Nephron (organoid): Measurements from ENCODE around the gene SGMS2.
"Not testable (repeated sequence)": the region's sequence is repeated elsewhere in the genome, so short reads cannot be mapped to it uniquely, and the experiment has no call there.

Source experiments
- H3K27ac Mint-ChIP-seq, 3 experiments: 2 replicates each; pipeline ENCODE4 v1.8.0; 2020; ENCODE audit warnings: mixed read lengths in 3 of 3, mild to moderate bottlenecking in 2 of 3, moderate library complexity in 1 of 3
- H3K27me3 Mint-ChIP-seq: 2 replicates; pipeline ENCODE4 v1.8.0; 2021; ENCODE audit warnings: low read depth, mild to moderate bottlenecking, moderate library complexity, mixed read lengths
- H3K36me3 Mint-ChIP-seq: 2 replicates; pipeline ENCODE4 v1.8.0; 2020; ENCODE audit warnings: low read depth, mixed read lengths
- H3K4me1 Mint-ChIP-seq: 2 replicates; pipeline ENCODE4 v1.8.0; 2020; ENCODE audit warnings: mixed read lengths
- H3K4me3 Mint-ChIP-seq, 3 experiments: 2 replicates each; pipeline ENCODE4 v1.8.0; 2020; ENCODE audit warnings: mild to moderate bottlenecking in 3 of 3, mixed read lengths in 3 of 3, moderate library complexity in 2 of 3
- H3K9me3 Mint-ChIP-seq: 2 replicates; pipeline ENCODE4 v1.8.0; 2020; ENCODE audit warnings: mixed read lengths
- CTCF ChIP-seq, 3 experiments: fragments of 200-600 bp; sonication (generic); IDR thresholded peaks; one replicate each; pipeline ENCODE4 v1.5.0; 2021; ENCODE audit warnings: antibody characterized with exemption in 3 of 3; ENCODE audit not compliant: unreplicated experiment in 3 of 3

SGMS2 gene

GRCh38 chr4:107922486-107923473 is 98.0 kb downstream of the SGMS2 start:
- TF ChIP-seq CTCF (IDR thresholded peaks at IDR 0.05; ENCODE audit: unreplicated experiment in 3 of 3), result no peak
- H3K36me3 Mint-ChIP-seq, result peaks cover 4% of the 10 kb centered on the region
- H3K4me1 Mint-ChIP-seq, result no peaks in the 10 kb centered on the region
- peaks cover 3% of the 10 kb centered on the region for H3K27me3 Mint-ChIP-seq
- H3K4me3 Mint-ChIP-seq, result no peak overlapping the region
- peaks cover 15% of the 10 kb centered on the region for H3K9me3 Mint-ChIP-seq
- H3K27ac Mint-ChIP-seq, result no peak overlapping the region

GRCh38 chr4:107925713-107926112 is 101.0 kb downstream of the SGMS2 start:
- not testable (repeated sequence) for H3K36me3 Mint-ChIP-seq, H3K4me3 Mint-ChIP-seq, H3K27ac Mint-ChIP-seq, H3K27me3 Mint-ChIP-seq, H3K9me3 Mint-ChIP-seq, H3K4me1 Mint-ChIP-seq

GRCh38 chr4:107926875-107927274 is 102.1 kb downstream of the SGMS2 start:
- H3K4me1 Mint-ChIP-seq, H3K36me3 Mint-ChIP-seq, H3K9me3 Mint-ChIP-seq, H3K4me3 Mint-ChIP-seq, H3K27me3 Mint-ChIP-seq, H3K27ac Mint-ChIP-seq: not testable (repeated sequence)

GRCh38 chr4:107930821-107931774 is 106.4 kb downstream of the SGMS2 start, which contains the start of gene CYP2U1:
CYP2U1 (plus strand) TSS chr4:107931549; CDS start chr4:107931644, 95 bp downstream.
- Mint-ChIP-seq H3K27me3 (peaks cover 9% of the 10 kb centered on the region), H3K4me1 (peaks cover 15% of the 10 kb centered on the region), H3K36me3 (peaks cover 5% of the 10 kb centered on the region)

GRCh38 chr4:107931775-107932321 is 107.1 kb downstream of the SGMS2 start:
- Mint-ChIP-seq H3K4me3 (peak overlapping the region; percentile 79 to 86 (median 85)), H3K36me3 (peaks cover 5% of the 10 kb centered on the region), H3K4me1 (peaks cover 15% of the 10 kb centered on the region), H3K27ac (no peak overlapping the region), H3K27me3 (peaks cover 9% of the 10 kb centered on the region), H3K9me3 (no peaks in the 10 kb centered on the region)
- no peak for TF ChIP-seq CTCF (IDR thresholded peaks at IDR 0.05; ENCODE audit: unreplicated experiment in 3 of 3)

More at GRCh38 chr4:107930821-107931774, 106.4 kb downstream of the SGMS2 start, which contains the start of gene CYP2U1:
- Mint-ChIP-seq H3K27ac (peak within 1 kb of the TSS; percentile 9 to 76 (median 58)), H3K9me3 (no peaks in the 10 kb centered on the region), H3K4me3 (peak within 1 kb of the TSS; percentile 85 to 94 (median 92))
- no peak for TF ChIP-seq CTCF (IDR thresholded peaks at IDR 0.05; ENCODE audit: unreplicated experiment in 3 of 3)

GRCh38 chr4:107935246-107935645 is 110.5 kb downstream of the SGMS2 start:
- peaks cover 15% of the 10 kb centered on the region for H3K4me1 Mint-ChIP-seq
- peaks cover 5% of the 10 kb centered on the region for H3K36me3 Mint-ChIP-seq
- H3K4me3 Mint-ChIP-seq, result no peak overlapping the region
- TF ChIP-seq CTCF (IDR thresholded peaks at IDR 0.05; ENCODE audit: unreplicated experiment in 3 of 3), result no peak
- no peaks in the 10 kb centered on the region for H3K9me3 Mint-ChIP-seq
- H3K27me3 Mint-ChIP-seq, result peaks cover 4% of the 10 kb centered on the region
- H3K27ac Mint-ChIP-seq, result no peak overlapping the region
